H1 (cell line): Measurements from ENCODE around the gene PPIL4. TPM values are rescaled to one million over a fixed set of nuclear protein-coding genes. Genes with fewer than 3 reads are reported as not detected.

Experiments used
- CTCF ChIA-PET: fragments of 300-600 bp; sonication (Branson Sonifier 250); formaldehyde crosslinking; loops from one replicate; lab custom pipeline; 2021; ENCODE audit not compliant: partially characterized antibody; lab: Charles Lee
- POLR2A ChIA-PET: fragments of 300-600 bp; sonication (Branson Sonifier 250); formaldehyde crosslinking; loops from one replicate; lab custom pipeline; 2021; ENCODE audit warnings: inconsistent platforms; ENCODE audit not compliant: partially characterized antibody; lab: Charles Lee
- DNase-seq, 2 experiments: peaks; one replicate each; pipeline versions ENCODE4 v3.0.0 to v3.0.0-alpha.2; 2010 to 2022; ENCODE audit warnings: low spot score in 2 of 2, low read depth in 1 of 2, mixed read lengths in 1 of 2
- FAIRE-seq: peaks from 2 replicates; lab custom pipeline; 2011; peaks lifted over from hg19 to GRCh38; lab: Jason Lieb, UNC
- H2AFZ ChIP-seq: 2 replicates; pipeline ENCODE4 v1.8.1; 2012; ENCODE audit warnings: low read length, inconsistent platforms
- H2AK5ac ChIP-seq: 2 replicates; pipeline ENCODE4 v1.6.1; 2013; ENCODE audit warnings: low read depth, low read length
- H2BK120ac ChIP-seq: replicated peaks from 2 replicates; pipeline ENCODE3; 2013; ENCODE audit warnings: low read depth, low read length, inconsistent platforms
- H2BK12ac ChIP-seq: 2 replicates; pipeline ENCODE4 v1.6.1; 2013; ENCODE audit warnings: low read depth, low read length
- H2BK15ac ChIP-seq: 2 replicates; pipeline ENCODE4 v1.6.1; 2013; ENCODE audit warnings: low read length
- H2BK20ac ChIP-seq: 2 replicates; pipeline ENCODE4 v1.6.1; 2013; ENCODE audit warnings: low read length
- H2BK5ac ChIP-seq: 2 replicates; pipeline ENCODE4 v1.6.1; 2013; ENCODE audit warnings: low read depth, low read length
- H3K14ac ChIP-seq: 2 replicates; pipeline ENCODE4 v1.6.1; 2013; ENCODE audit warnings: inconsistent platforms; ENCODE audit not compliant: insufficient read length
- H3K18ac ChIP-seq: 2 replicates; pipeline ENCODE4 v1.6.1; 2013; ENCODE audit warnings: low read length; ENCODE audit errors: extremely low read depth
- H3K23ac ChIP-seq: 2 replicates; pipeline ENCODE4 v1.6.1; 2013; ENCODE audit warnings: inconsistent platforms; ENCODE audit not compliant: insufficient read length
- H3K23me2 ChIP-seq: 2 replicates; pipeline ENCODE4 v1.6.1; 2013; ENCODE audit warnings: low read depth, low read length
- H3K27ac ChIP-seq: 2 replicates; pipeline ENCODE4 v1.6.1; 2011; ENCODE audit warnings: low read depth, low read length, inconsistent platforms
- H3K27me3 ChIP-seq, 4 experiments: replicated peaks in 1 of 4; 1 replicate in 1 of 4; 2 replicates in 3 of 4; pipeline versions ENCODE4 v1.6.1 to v1.8.1; 2011 to 2013; ENCODE audit warnings: low read length in 3 of 4, mild to moderate bottlenecking in 3 of 4, inconsistent platforms in 2 of 4, mixed read lengths in 2 of 4, moderate library complexity in 1 of 4; ENCODE audit not compliant: control insufficient read depth in 3 of 4, insufficient read depth in 3 of 4; ENCODE audit errors: extremely low read depth in 1 of 4
- H3K36me3 ChIP-seq, 4 experiments: 2 replicates each; pipeline versions ENCODE4 v1.6.1 to v1.8.1; 2011 to 2013; ENCODE audit warnings: mild to moderate bottlenecking in 4 of 4, low read length in 3 of 4, moderate library complexity in 2 of 4, control low read depth in 1 of 4, inconsistent platforms in 1 of 4; ENCODE audit not compliant: insufficient read depth in 4 of 4, control insufficient read depth in 2 of 4
- H3K4ac ChIP-seq: replicated peaks from 2 replicates; pipeline ENCODE3; 2013; ENCODE audit warnings: low read length, low read depth, mixed read lengths, inconsistent platforms; ENCODE audit not compliant: insufficient read length
- H3K4me1 ChIP-seq, 4 experiments: replicated peaks in 1 of 4; 1 replicate in 1 of 4; 2 replicates in 3 of 4; pipeline versions ENCODE4 v1.6.1 to v1.8.1; 2011 to 2013; ENCODE audit warnings: low read length in 3 of 4, inconsistent platforms in 2 of 4, mixed read lengths in 1 of 4; ENCODE audit not compliant: insufficient read depth in 4 of 4, control insufficient read depth in 3 of 4
- H3K4me2 ChIP-seq, 2 experiments: 2 replicates each; pipeline versions ENCODE4 v1.6.1 to v1.8.1; 2011 to 2013; ENCODE audit warnings: low read depth in 2 of 2, low read length in 2 of 2, control low read depth in 1 of 2, inconsistent platforms in 1 of 2, mild to moderate bottlenecking in 1 of 2; ENCODE audit not compliant: insufficient read depth in 1 of 2
- H3K4me3 ChIP-seq, 4 experiments: fragments of 200-600, 300-600 bp in 1 of 4; sonication (generic), shearing (Covaris generic), sonication (Bioruptor Twin) in 1 of 4; 2 replicates each; pipeline versions ENCODE4 v1.5.1 to v1.8.1; 2011 to 2016; ENCODE audit warnings: low read length in 4 of 4, low read depth in 3 of 4, control low read depth in 2 of 4, inconsistent platforms in 2 of 4, mild to moderate bottlenecking in 2 of 4, mixed read lengths in 1 of 4, moderate library complexity in 1 of 4; ENCODE audit not compliant: insufficient read depth in 2 of 4; ENCODE audit errors: extremely low read depth in 1 of 4
- H3K56ac ChIP-seq: replicated peaks from 2 replicates; pipeline ENCODE3; 2013; ENCODE audit warnings: low read depth, mild to moderate bottlenecking, mixed read lengths, low read length, inconsistent platforms; ENCODE audit not compliant: insufficient read length
- H3K79me1 ChIP-seq: 2 replicates; pipeline ENCODE4 v1.6.1; 2013; ENCODE audit warnings: low read depth, low read length, control low read depth
- H3K79me2 ChIP-seq, 2 experiments: 2 replicates each; pipeline versions ENCODE4 v1.6.1 to v1.8.1; 2012 to 2013; ENCODE audit warnings: low read length in 2 of 2, mild to moderate bottlenecking in 2 of 2, inconsistent platforms in 1 of 2; ENCODE audit not compliant: insufficient read depth in 2 of 2, control insufficient read depth in 1 of 2
- H3K9ac ChIP-seq, 4 experiments: replicated peaks in 1 of 4; 1 replicate in 1 of 4; 2 replicates in 3 of 4; pipeline versions ENCODE4 v1.6.1 to v1.8.1; 2011 to 2013; ENCODE audit warnings: low read depth in 3 of 4, low read length in 3 of 4, control low read depth in 2 of 4, mild to moderate bottlenecking in 2 of 4, moderate library complexity in 2 of 4, inconsistent platforms in 1 of 4; ENCODE audit errors: extremely low read depth in 1 of 4
- H3K9me3 ChIP-seq, 2 experiments: 2 replicates each; pipeline versions ENCODE4 v1.6.1 to v1.8.1; 2012 to 2013; ENCODE audit warnings: mild to moderate bottlenecking in 2 of 2, moderate library complexity in 2 of 2, control low read depth in 1 of 2, inconsistent platforms in 1 of 2, low read depth in 1 of 2, low read length in 1 of 2, mixed read lengths in 1 of 2; ENCODE audit not compliant: insufficient read depth in 2 of 2
- H4K20me1 ChIP-seq, 2 experiments: replicated peaks in 1 of 2; 2 replicates each; pipeline versions ENCODE3 to v1.8.1; 2011 to 2013; ENCODE audit warnings: inconsistent platforms in 2 of 2, low read length in 2 of 2, mild to moderate bottlenecking in 1 of 2; ENCODE audit not compliant: insufficient read depth in 2 of 2, control insufficient read depth in 1 of 2
- H4K5ac ChIP-seq: 2 replicates; pipeline ENCODE4 v1.6.1; 2013; ENCODE audit warnings: low read length, low read depth, mixed read lengths, inconsistent platforms; ENCODE audit not compliant: insufficient read length
- H4K8ac ChIP-seq: 2 replicates; pipeline ENCODE4 v1.8.0; 2013; ENCODE audit warnings: mild to moderate bottlenecking, moderate library complexity, low read length, inconsistent platforms; ENCODE audit not compliant: insufficient read depth; ENCODE audit errors: extremely low read depth
- H4K91ac ChIP-seq: replicated peaks from 2 replicates; pipeline ENCODE3; 2013; ENCODE audit warnings: low read length, mixed read lengths, inconsistent platforms; ENCODE audit not compliant: insufficient read length
- CEBPB ChIP-seq: IDR thresholded peaks from 2 replicates; pipeline ENCODE4 v1.6.1; 2012; ENCODE audit warnings: low read depth, low read length
- NANOG ChIP-seq: IDR thresholded peaks from 2 replicates; pipeline ENCODE4 v1.6.1; 2011; ENCODE audit warnings: low read length, low read depth, mild to moderate bottlenecking, inconsistent platforms; ENCODE audit not compliant: insufficient read depth, poor library complexity, severe bottlenecking
- WGBS, 2 experiments: shearing (Covaris generic) in 1 of 2; methylation state at CpG; one replicate each; pipeline versions ENCODE4 v1.1.6 to v1.1.7; 2013 to 2015; ENCODE audit warnings: low lambda C conversion rate in 2 of 2, mixed read lengths in 2 of 2, inconsistent platforms in 1 of 2, low coverage in 1 of 2, missing lambda C conversion rate in 1 of 2; ENCODE audit not compliant: insufficient replicate concordance in 2 of 2, insufficient coverage in 1 of 2, insufficient read length in 1 of 2; ENCODE audit errors: extremely low coverage in 1 of 2, missing lambda C conversion rate in 1 of 2; 5-methylcytosine and 5-hydroxymethylcytosine counted together
- polyA plus RNA-seq, 7 experiments: library from polyadenylated mRNA; depleted of rRNA in 3 of 7; stranded (reverse) in 5 of 7; unstranded in 2 of 7; fragments of >200 nt in 5 of 7; fragments of 200-250 nt in 2 of 7; gene quantifications; 1 replicate in 5 of 7; 2 replicates in 1 of 7; 4 replicates in 1 of 7; pipeline versions ENCODE4 v1.2.1 to v1.2.3, GENCODE V29; 2011 to 2013; ENCODE audit warnings: missing spikeins in 2 of 7, mixed read lengths in 2 of 7
- total RNA-seq: library from RNA; stranded (reverse); fragmentation: NEBNext Ultra II Directional; extraction: Animal tissue kit (Norgen Biotek cat#: 25700); gene quantifications from 2 replicates; pipeline ENCODE4 v1.2.1, GENCODE V29; 2021

Gene PPIL4
- total and polyA plus RNA-seq, 2 of the 8 experiments (the other 6 are each of a cell fraction or from before 2014, with no cell fraction given), result 2.0 to 33.2 TPM

DNA sequence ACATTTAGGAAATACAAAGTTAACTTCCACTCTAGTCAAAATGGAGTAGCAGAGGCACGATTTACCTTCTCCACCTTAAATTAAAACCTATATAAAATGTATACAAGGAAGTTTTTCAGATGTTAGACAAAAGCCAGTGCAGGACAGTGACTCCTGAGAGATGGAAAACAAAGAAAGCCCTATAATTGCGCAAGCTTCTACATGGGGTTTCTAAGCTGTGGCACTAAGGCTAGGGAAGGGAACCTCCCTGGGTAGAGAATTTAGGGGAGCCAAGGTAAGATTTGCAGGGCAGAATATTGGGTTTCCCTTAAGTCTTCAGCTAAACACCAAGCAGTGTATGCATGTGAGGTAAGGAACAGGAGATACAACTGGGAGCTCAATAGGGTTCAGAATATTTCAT, 42.6 kb downstream of the PPIL4 start:
- H4K20me1 ChIP-seq, result no peaks in the 10 kb centered on the region
- H2AK5ac ChIP-seq, result no peak overlapping the region
- no peak overlapping the region for H3K4ac ChIP-seq
- no peak overlapping the region for H2BK15ac ChIP-seq
- no peak overlapping the region for H3K9ac ChIP-seq
- H2BK20ac ChIP-seq, result no peak overlapping the region
- H2BK120ac ChIP-seq, result no peak overlapping the region
- no peak overlapping the region for H3K4me3 ChIP-seq
- no peaks in the 10 kb centered on the region for H3K79me1 ChIP-seq
- no peak for FAIRE-seq
- H4K5ac ChIP-seq, result no peak overlapping the region
- no peak overlapping the region for H3K18ac ChIP-seq
- WGBS, 2 experiments, result 77% methylated on average over 2 of the region's 2 CpGs; no CpG with 5 or more reads in 1 of the 2 experiments
- no peak for DNase-seq
- H2AFZ ChIP-seq, result no peak overlapping the region
- ChIA-PET CTCF (interaction anchor here (1.0 to 1.8 kb wide), 3 partner anchors 12 to 23 kb away, joined by 3 to 7 read pairs (median 4); no protein-coding TSS in a partner anchor), POLR2A (interaction anchor here (0.8 kb wide), 1 partner anchor 12 kb away, joined by 3 read pairs; no protein-coding TSS in a partner anchor)
- no peak overlapping the region for H3K4me2 ChIP-seq
- H3K23me2 ChIP-seq, result no peaks in the 10 kb centered on the region
- no peak overlapping the region for H3K23ac ChIP-seq
- H4K8ac ChIP-seq, result no peak overlapping the region
- H3K27me3 ChIP-seq, result no peaks in the 10 kb centered on the region
- H3K56ac ChIP-seq, result no peak overlapping the region
- no peak overlapping the region for H4K91ac ChIP-seq
- no peak overlapping the region for H3K14ac ChIP-seq
- no peaks in the 10 kb centered on the region for H3K4me1 ChIP-seq
- H2BK5ac ChIP-seq, result no peak overlapping the region
- TF ChIP-seq NANOG (no peak), CEBPB (peak; percentile 87)
- no peak overlapping the region for H2BK12ac ChIP-seq
- H3K9me3 ChIP-seq, result no peaks in the 10 kb centered on the region
- H3K27ac ChIP-seq, result no peak overlapping the region
- peaks cover 0 to 10% (median 0%) of the 10 kb centered on the region in 4 experiments; a peak in 1 of 8 replicates for H3K36me3 ChIP-seq
- no peaks in the 10 kb centered on the region for H3K79me2 ChIP-seq
